Erythroblast (primary cell): ENCODE data around the gene HOGA1.

ENCODE experiments used
- GATA1 ChIP-seq: IDR thresholded peaks from 2 replicates; pipeline ENCODE4 v1.6.1; 2011; ENCODE audit warnings: low read depth, mild to moderate bottlenecking, control low read depth, low read length, moderate library complexity
- POLR2A ChIP-seq: IDR thresholded peaks from 2 replicates; pipeline ENCODE4 v1.6.1; 2011; ENCODE audit warnings: mild to moderate bottlenecking, low read length

GRCh38 chr10:97627731-97628130, 43.5 kb downstream of the HOGA1 start:
- no peak for TF ChIP-seq POLR2A
- no peak for TF ChIP-seq GATA1
